Suprapubic skin (tissue), 3 donors: Measurements from ENCODE around the gene RPRD1B.

Source experiments
- POLR2AphosphoS5 ChIP-seq, 3 donors: sonication (generic); formaldehyde crosslinking; IDR thresholded peaks; one replicate each; pipeline ENCODE4 v1.6.1; 2017; ENCODE audit warnings: antibody characterized with exemption in 3 of 3
- TF ChIP-seq, protein P1 (sequence below), 2 donors: fragments of 200-600 bp in 1 of 2; fragments of 450-650 bp in 1 of 2; sonication (generic) in 1 of 2; IDR thresholded peaks; one replicate each; pipeline ENCODE4 v1.5.1; 2016 to 2019; ENCODE audit warnings: antibody characterized with exemption in 2 of 2, mild to moderate bottlenecking in 1 of 2, moderate library complexity in 1 of 2

- TF ChIP-seq POLR2AphosphoS5 (IDR thresholded peaks at IDR 0.05), result peak in 1 of 3 donors; percentile 36
- TF ChIP-seq, protein P1, sequence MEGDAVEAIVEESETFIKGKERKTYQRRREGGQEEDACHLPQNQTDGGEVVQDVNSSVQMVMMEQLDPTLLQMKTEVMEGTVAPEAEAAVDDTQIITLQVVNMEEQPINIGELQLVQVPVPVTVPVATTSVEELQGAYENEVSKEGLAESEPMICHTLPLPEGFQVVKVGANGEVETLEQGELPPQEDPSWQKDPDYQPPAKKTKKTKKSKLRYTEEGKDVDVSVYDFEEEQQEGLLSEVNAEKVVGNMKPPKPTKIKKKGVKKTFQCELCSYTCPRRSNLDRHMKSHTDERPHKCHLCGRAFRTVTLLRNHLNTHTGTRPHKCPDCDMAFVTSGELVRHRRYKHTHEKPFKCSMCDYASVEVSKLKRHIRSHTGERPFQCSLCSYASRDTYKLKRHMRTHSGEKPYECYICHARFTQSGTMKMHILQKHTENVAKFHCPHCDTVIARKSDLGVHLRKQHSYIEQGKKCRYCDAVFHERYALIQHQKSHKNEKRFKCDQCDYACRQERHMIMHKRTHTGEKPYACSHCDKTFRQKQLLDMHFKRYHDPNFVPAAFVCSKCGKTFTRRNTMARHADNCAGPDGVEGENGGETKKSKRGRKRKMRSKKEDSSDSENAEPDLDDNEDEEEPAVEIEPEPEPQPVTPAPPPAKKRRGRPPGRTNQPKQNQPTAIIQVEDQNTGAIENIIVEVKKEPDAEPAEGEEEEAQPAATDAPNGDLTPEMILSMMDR (IDR thresholded peaks at IDR 0.05), result no peak
Measured at GRCh38 chr20:38109591-38110524, 76.3 kb downstream of the RPRD1B start.
